DND-41 (cell line): Measurements from ENCODE around the gene NXN.

Experiments
- ATAC-seq: fragments of 200-7000 bp; cut with Tn5 transposase; 3 replicates; pipeline ENCODE4 v1.9.1; 2021; ENCODE audit warnings: low read depth; ENCODE audit not compliant: insufficient read depth
- DNase-seq: peaks from one replicate; pipeline ENCODE4 v3.0.0-alpha.2; 2020
- H2AFZ ChIP-seq: 2 replicates; pipeline ENCODE4 v1.6.0; 2012; ENCODE audit warnings: low read depth, low read length
- H3K27ac ChIP-seq: 2 replicates; pipeline ENCODE4 v1.5.1; 2012; ENCODE audit warnings: low read length, inconsistent platforms
- H3K27me3 ChIP-seq: fragments of 200-600 bp; sonication (generic); 2 replicates; pipeline ENCODE4 v1.6.0; 2012; ENCODE audit warnings: low read length, mild to moderate bottlenecking, inconsistent platforms; ENCODE audit not compliant: insufficient read depth, poor library complexity
- H3K36me3 ChIP-seq: 2 replicates; pipeline ENCODE4 v1.5.1; 2012; ENCODE audit warnings: low read length, inconsistent platforms; ENCODE audit not compliant: insufficient read depth
- H3K4me1 ChIP-seq: 2 replicates; pipeline ENCODE4 v1.5.1; 2012; ENCODE audit warnings: mild to moderate bottlenecking, low read length; ENCODE audit not compliant: insufficient read depth
- H3K4me2 ChIP-seq: 2 replicates; pipeline ENCODE4 v1.6.0; 2012; ENCODE audit warnings: mild to moderate bottlenecking, moderate library complexity, low read length, inconsistent platforms; ENCODE audit not compliant: insufficient read depth
- H3K4me3 ChIP-seq, 2 experiments: fragments of 200-600 bp in 1 of 2; shearing (Covaris generic) in 1 of 2; 2 replicates each; pipeline ENCODE4 v1.5.1; 2012 to 2016; ENCODE audit warnings: inconsistent platforms in 2 of 2, low read length in 2 of 2, mild to moderate bottlenecking in 2 of 2, low read depth in 1 of 2, moderate library complexity in 1 of 2
- H3K79me2 ChIP-seq: 2 replicates; pipeline ENCODE4 v1.6.0; 2012; ENCODE audit warnings: low read length, inconsistent platforms; ENCODE audit not compliant: insufficient read depth
- H3K9ac ChIP-seq: 2 replicates; pipeline ENCODE4 v1.6.0; 2012; ENCODE audit warnings: low read depth, mild to moderate bottlenecking, inconsistent platforms, low read length, moderate library complexity
- H3K9me3 ChIP-seq: 2 replicates; pipeline ENCODE4 v1.5.1; 2012; ENCODE audit warnings: low read length, moderate library complexity, mild to moderate bottlenecking, inconsistent platforms; ENCODE audit not compliant: insufficient read depth, severe bottlenecking
- H4K20me1 ChIP-seq: 2 replicates; pipeline ENCODE4 v1.6.0; 2012; ENCODE audit warnings: low read length; ENCODE audit not compliant: insufficient read depth
- CTCF ChIP-seq: IDR thresholded peaks from 2 replicates; pipeline ENCODE4 v1.5.1; 2012; ENCODE audit warnings: borderline replicate concordance, low read length, moderate library complexity, mild to moderate bottlenecking; ENCODE audit not compliant: poor library complexity, severe bottlenecking; ENCODE audit errors: extremely low read depth
- EZH2 ChIP-seq: IDR thresholded peaks from 3 replicates; pipeline ENCODE4 v1.6.1; 2012; ENCODE audit warnings: borderline replicate concordance, low read depth, mild to moderate bottlenecking, moderate library complexity, low read length, inconsistent platforms; ENCODE audit not compliant: severe bottlenecking

NXN gene

GRCh38 chr17:799261-799660 lies 180.3 kb downstream of the NXN start:
- Histone ChIP-seq H3K79me2 (no peaks in the 10 kb centered on the region), H3K36me3 (peaks cover 9% of the 10 kb centered on the region; the same call in 1 of the 2 replicates), H3K4me2 (no peak overlapping the region), H3K4me1 (no peaks in the 10 kb centered on the region), H3K4me3 (no peak overlapping the region), H4K20me1 (0 out of 2 replicates have a peak, but pooled peaks cover 3% of the 10 kb centered on the region), H3K27me3 (no peaks in the 10 kb centered on the region), H3K9ac (no peak overlapping the region), H3K27ac (no peak overlapping the region), H3K9me3 (no peaks in the 10 kb centered on the region), H2AFZ (no peak overlapping the region)
- TF ChIP-seq EZH2, result no peak
- ATAC-seq, result no peak
- DNase-seq, result no peak

GRCh38 chr17:798246-798645 lies 181.3 kb downstream of the NXN start:
- Histone ChIP-seq H3K4me1 (no peaks in the 10 kb centered on the region), H3K9ac (no peak overlapping the region), H3K4me2 (no peak overlapping the region), H3K79me2 (no peaks in the 10 kb centered on the region), H3K27ac (no peak overlapping the region), H3K4me3 (no peak overlapping the region), H2AFZ (no peak overlapping the region), H3K36me3 (peaks cover 15% of the 10 kb centered on the region; the same call in 1 of the 2 replicates), H3K27me3 (no peaks in the 10 kb centered on the region), H3K9me3 (no peaks in the 10 kb centered on the region), H4K20me1 (peaks cover 8% of the 10 kb centered on the region; the same call in 1 of the 2 replicates)
- TF ChIP-seq CTCF, result no peak
- no peak for TF ChIP-seq EZH2
- no peak for ATAC-seq
- no peak for DNase-seq

- Histone ChIP-seq H3K4me1 (no peaks in the 10 kb centered on the region), H3K27ac (no peak overlapping the region), H3K9ac (no peak overlapping the region), H3K9me3 (no peaks in the 10 kb centered on the region), H2AFZ (no peak overlapping the region), H4K20me1 (peaks cover 8% of the 10 kb centered on the region; the same call in 1 of the 2 replicates), H3K79me2 (no peaks in the 10 kb centered on the region), H3K4me3 (no peak overlapping the region), H3K36me3 (peaks cover 20% of the 10 kb centered on the region), H3K27me3 (no peaks in the 10 kb centered on the region), H3K4me2 (no peak overlapping the region)
- DNase-seq, result no peak
- no peak for ATAC-seq
- TF ChIP-seq EZH2 (no peak), CTCF (no peak)
Observed at GRCh38 chr17:797236-797840, 182.2 kb downstream of the NXN start.

GRCh38 chr17:796609-797008 lies 183.0 kb downstream of the NXN start:
- Histone ChIP-seq H3K4me2 (no peak overlapping the region), H2AFZ (no peak overlapping the region), H4K20me1 (peaks cover 13% of the 10 kb centered on the region), H3K9me3 (no peaks in the 10 kb centered on the region), H3K4me1 (no peaks in the 10 kb centered on the region), H3K27ac (no peak overlapping the region), H3K27me3 (no peaks in the 10 kb centered on the region), H3K79me2 (no peaks in the 10 kb centered on the region), H3K9ac (no peak overlapping the region), H3K4me3 (no peak overlapping the region), H3K36me3 (peaks cover 28% of the 10 kb centered on the region)
- DNase-seq (no peak), ATAC-seq (no peak; the same call in 2 of the 3 replicates)
- no peak for TF ChIP-seq EZH2
- TF ChIP-seq CTCF, result no peak
